DND-41 (cell line): ENCODE measurements around the gene SIRT1.

ENCODE experiments used
- ATAC-seq: fragments of 200-7000 bp; cut with Tn5 transposase; 3 replicates; pipeline ENCODE4 v1.9.1; 2021; ENCODE audit warnings: low read depth; ENCODE audit not compliant: insufficient read depth
- DNase-seq: peaks from one replicate; pipeline ENCODE4 v3.0.0-alpha.2; 2020
- H2AFZ ChIP-seq: 2 replicates; pipeline ENCODE4 v1.6.0; 2012; ENCODE audit warnings: low read depth, low read length
- H3K27ac ChIP-seq: 2 replicates; pipeline ENCODE4 v1.5.1; 2012; ENCODE audit warnings: low read length, inconsistent platforms
- H3K27me3 ChIP-seq: fragments of 200-600 bp; sonication (generic); 2 replicates; pipeline ENCODE4 v1.6.0; 2012; ENCODE audit warnings: low read length, mild to moderate bottlenecking, inconsistent platforms; ENCODE audit not compliant: insufficient read depth, poor library complexity
- H3K36me3 ChIP-seq: 2 replicates; pipeline ENCODE4 v1.5.1; 2012; ENCODE audit warnings: low read length, inconsistent platforms; ENCODE audit not compliant: insufficient read depth
- H3K4me1 ChIP-seq: 2 replicates; pipeline ENCODE4 v1.5.1; 2012; ENCODE audit warnings: mild to moderate bottlenecking, low read length; ENCODE audit not compliant: insufficient read depth
- H3K4me2 ChIP-seq: 2 replicates; pipeline ENCODE4 v1.6.0; 2012; ENCODE audit warnings: mild to moderate bottlenecking, moderate library complexity, low read length, inconsistent platforms; ENCODE audit not compliant: insufficient read depth
- H3K4me3 ChIP-seq, 2 experiments: fragments of 200-600 bp in 1 of 2; shearing (Covaris generic) in 1 of 2; 2 replicates each; pipeline ENCODE4 v1.5.1; 2012 to 2016; ENCODE audit warnings: inconsistent platforms in 2 of 2, low read length in 2 of 2, mild to moderate bottlenecking in 2 of 2, low read depth in 1 of 2, moderate library complexity in 1 of 2
- H3K79me2 ChIP-seq: 2 replicates; pipeline ENCODE4 v1.6.0; 2012; ENCODE audit warnings: low read length, inconsistent platforms; ENCODE audit not compliant: insufficient read depth
- H3K9ac ChIP-seq: 2 replicates; pipeline ENCODE4 v1.6.0; 2012; ENCODE audit warnings: low read depth, mild to moderate bottlenecking, inconsistent platforms, low read length, moderate library complexity
- H3K9me3 ChIP-seq: 2 replicates; pipeline ENCODE4 v1.5.1; 2012; ENCODE audit warnings: low read length, moderate library complexity, mild to moderate bottlenecking, inconsistent platforms; ENCODE audit not compliant: insufficient read depth, severe bottlenecking
- H4K20me1 ChIP-seq: 2 replicates; pipeline ENCODE4 v1.6.0; 2012; ENCODE audit warnings: low read length; ENCODE audit not compliant: insufficient read depth
- EZH2 ChIP-seq: IDR thresholded peaks from 3 replicates; pipeline ENCODE4 v1.6.1; 2012; ENCODE audit warnings: borderline replicate concordance, low read depth, mild to moderate bottlenecking, moderate library complexity, low read length, inconsistent platforms; ENCODE audit not compliant: severe bottlenecking
- TF ChIP-seq, protein P1 (sequence below): IDR thresholded peaks from 2 replicates; pipeline ENCODE4 v1.5.1; 2012; ENCODE audit warnings: borderline replicate concordance, low read length, moderate library complexity, mild to moderate bottlenecking; ENCODE audit not compliant: poor library complexity, severe bottlenecking; ENCODE audit errors: extremely low read depth

The SIRT1 gene

DNA sequence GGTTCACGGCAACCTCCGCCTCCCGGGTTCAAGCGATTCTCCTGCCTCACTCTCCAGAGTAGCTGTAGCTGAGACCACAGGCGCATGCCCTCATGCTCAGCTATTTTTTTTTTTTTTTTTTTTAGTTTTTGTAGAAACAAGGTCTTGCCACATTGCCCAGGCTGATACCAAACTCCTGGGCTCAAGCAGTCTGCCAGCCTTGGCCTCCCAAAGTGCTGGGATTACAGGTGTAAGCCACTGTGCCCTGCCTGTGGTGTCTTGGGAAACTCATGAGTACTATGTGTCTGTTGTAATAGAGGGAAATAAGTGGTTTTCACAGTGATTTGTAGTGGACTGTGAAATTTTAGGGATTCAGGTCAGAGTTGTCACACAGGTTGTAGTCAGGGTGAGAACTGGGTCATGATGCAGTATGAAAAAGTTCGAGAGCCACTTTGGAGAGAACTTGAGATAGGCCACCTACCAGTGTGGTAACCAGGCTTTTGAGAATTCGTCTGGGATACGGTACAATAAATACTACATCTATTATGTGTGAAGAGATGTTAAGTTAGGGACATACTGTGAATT, 30.4 kb downstream of the SIRT1 start:
- Histone ChIP-seq H3K36me3 (peaks cover 83% of the 10 kb centered on the region), H3K4me3 (no peak overlapping the region), H4K20me1 (no peaks in the 10 kb centered on the region), H3K4me1 (no peaks in the 10 kb centered on the region), H3K4me2 (no peak overlapping the region), H3K27me3 (no peaks in the 10 kb centered on the region), H2AFZ (no peak overlapping the region), H3K27ac (no peak overlapping the region), H3K9me3 (no peaks in the 10 kb centered on the region), H3K79me2 (no peaks in the 10 kb centered on the region), H3K9ac (no peak overlapping the region)
- DNase-seq (no peak), ATAC-seq (no peak)
- TF ChIP-seq, protein P1, sequence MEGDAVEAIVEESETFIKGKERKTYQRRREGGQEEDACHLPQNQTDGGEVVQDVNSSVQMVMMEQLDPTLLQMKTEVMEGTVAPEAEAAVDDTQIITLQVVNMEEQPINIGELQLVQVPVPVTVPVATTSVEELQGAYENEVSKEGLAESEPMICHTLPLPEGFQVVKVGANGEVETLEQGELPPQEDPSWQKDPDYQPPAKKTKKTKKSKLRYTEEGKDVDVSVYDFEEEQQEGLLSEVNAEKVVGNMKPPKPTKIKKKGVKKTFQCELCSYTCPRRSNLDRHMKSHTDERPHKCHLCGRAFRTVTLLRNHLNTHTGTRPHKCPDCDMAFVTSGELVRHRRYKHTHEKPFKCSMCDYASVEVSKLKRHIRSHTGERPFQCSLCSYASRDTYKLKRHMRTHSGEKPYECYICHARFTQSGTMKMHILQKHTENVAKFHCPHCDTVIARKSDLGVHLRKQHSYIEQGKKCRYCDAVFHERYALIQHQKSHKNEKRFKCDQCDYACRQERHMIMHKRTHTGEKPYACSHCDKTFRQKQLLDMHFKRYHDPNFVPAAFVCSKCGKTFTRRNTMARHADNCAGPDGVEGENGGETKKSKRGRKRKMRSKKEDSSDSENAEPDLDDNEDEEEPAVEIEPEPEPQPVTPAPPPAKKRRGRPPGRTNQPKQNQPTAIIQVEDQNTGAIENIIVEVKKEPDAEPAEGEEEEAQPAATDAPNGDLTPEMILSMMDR, result no peak
- no peak for TF ChIP-seq EZH2

DNA sequence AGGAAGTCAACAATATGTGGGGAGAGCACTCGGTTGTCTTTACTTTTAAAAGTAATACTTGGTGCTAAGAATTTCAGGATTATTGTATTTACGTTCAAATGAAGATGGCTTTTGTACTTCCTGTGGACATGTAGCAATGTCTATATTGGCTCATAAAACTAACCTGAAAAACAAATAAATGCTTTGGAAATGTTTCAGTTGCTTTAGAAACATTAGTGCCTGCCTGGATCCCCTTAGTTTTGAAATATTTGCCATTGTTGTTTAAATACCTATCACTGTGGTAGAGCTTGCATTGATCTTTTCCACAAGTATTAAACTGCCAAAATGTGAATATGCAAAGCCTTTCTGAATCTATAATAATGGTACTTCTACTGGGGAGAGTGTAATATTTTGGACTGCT, 32.7 kb downstream of the SIRT1 start:
- Histone ChIP-seq H3K9me3 (no peaks in the 10 kb centered on the region), H3K79me2 (no peaks in the 10 kb centered on the region), H3K4me3 (no peak overlapping the region), H3K27me3 (no peaks in the 10 kb centered on the region), H3K4me1 (no peaks in the 10 kb centered on the region), H3K9ac (no peak overlapping the region), H4K20me1 (no peaks in the 10 kb centered on the region), H3K27ac (no peak overlapping the region), H3K4me2 (no peak overlapping the region), H2AFZ (no peak overlapping the region), H3K36me3 (peaks cover 64% of the 10 kb centered on the region)
- DNase-seq, result no peak
- no peak for ATAC-seq
- TF ChIP-seq, protein P1, result no peak
- TF ChIP-seq EZH2, result no peak

DNA sequence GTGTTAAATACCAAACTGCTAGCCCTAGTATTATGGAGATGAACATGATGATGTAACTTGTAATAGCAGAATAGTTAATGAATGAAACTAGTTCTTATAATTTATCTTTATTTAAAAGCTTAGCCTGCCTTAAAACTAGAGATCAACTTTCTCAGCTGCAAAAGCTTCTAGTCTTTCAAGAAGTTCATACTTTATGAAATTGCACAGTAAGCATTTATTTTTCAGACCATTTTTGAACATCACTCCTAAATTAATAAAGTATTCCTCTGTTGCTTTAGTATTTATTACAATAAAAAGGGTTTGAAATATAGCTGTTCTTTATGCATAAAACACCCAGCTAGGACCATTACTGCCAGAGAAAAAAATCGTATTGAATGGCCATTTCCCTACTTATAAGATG, 33.2 kb downstream of the SIRT1 start:
- Histone ChIP-seq H4K20me1 (no peaks in the 10 kb centered on the region), H3K9ac (no peak overlapping the region), H3K4me3 (no peak overlapping the region), H3K4me1 (no peaks in the 10 kb centered on the region), H3K9me3 (no peaks in the 10 kb centered on the region), H3K79me2 (no peaks in the 10 kb centered on the region), H3K27me3 (no peaks in the 10 kb centered on the region), H3K36me3 (peaks cover 59% of the 10 kb centered on the region), H3K4me2 (no peak overlapping the region), H2AFZ (no peak overlapping the region), H3K27ac (no peak overlapping the region)
- ATAC-seq (no peak), DNase-seq (no peak)
- no peak for TF ChIP-seq EZH2
- TF ChIP-seq, protein P1, result no peak

DNA sequence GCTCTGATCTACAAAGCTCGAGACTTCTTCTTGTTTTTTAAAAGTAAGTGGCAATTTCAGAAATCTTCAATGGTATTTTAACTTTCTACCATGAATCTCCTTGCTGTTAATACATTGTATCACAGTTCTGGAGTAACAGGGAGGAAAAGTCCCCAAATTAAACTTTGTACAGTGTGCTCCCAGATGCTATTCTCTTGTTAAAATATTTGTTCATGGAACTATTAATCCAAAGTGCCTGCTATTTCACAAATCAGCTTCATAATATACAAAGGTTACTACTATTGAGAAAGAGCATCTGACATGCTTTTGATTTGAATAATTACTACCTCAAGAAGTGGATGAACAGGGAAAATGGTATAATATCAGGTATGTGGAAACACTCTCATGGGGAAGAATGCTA, 36.6 kb downstream of the SIRT1 start:
- H3K4me1 ChIP-seq, result no peaks in the 10 kb centered on the region
- no peak for DNase-seq
- no peaks in the 10 kb centered on the region for H3K9me3 ChIP-seq
- H3K79me2 ChIP-seq, result no peaks in the 10 kb centered on the region
- H4K20me1 ChIP-seq, result no peaks in the 10 kb centered on the region
- no peak overlapping the region for H2AFZ ChIP-seq
- no peak overlapping the region for H3K9ac ChIP-seq
- no peak overlapping the region for H3K4me3 ChIP-seq
- H3K27ac ChIP-seq, result no peak overlapping the region
- ATAC-seq, result no peak
- no peak overlapping the region for H3K4me2 ChIP-seq
- H3K36me3 ChIP-seq, result peaks cover 25% of the 10 kb centered on the region; the same call in 1 of the 2 replicates
- H3K27me3 ChIP-seq, result no peaks in the 10 kb centered on the region
- no peak for TF ChIP-seq EZH2
- TF ChIP-seq, protein P1, result no peak
